GM18870 (cell line): ENCODE measurements around the gene MAG.

ENCODE experiments used
- ATAC-seq: cut with Tn5 transposase; IDR thresholded peaks from one replicate; pipeline ENCODE4 v1.9.1; 2021; ENCODE audit warnings: moderate library complexity; ENCODE audit not compliant: unreplicated experiment

MAG gene

GRCh38 chr19:35314031-35314430 lies 22.1 kb downstream of the MAG start:
- no peak for ATAC-seq

- ATAC-seq = no peak
Observed at GRCh38 chr19:35314858-35315470, 23.0 kb downstream of the MAG start.

- ATAC-seq = no peak
Observed at GRCh38 chr19:35315883-35316282, 23.9 kb downstream of the MAG start.

- no peak for ATAC-seq
Observed at GRCh38 chr19:35316560-35316959, 24.6 kb downstream of the MAG start.

GRCh38 chr19:35317464-35318043 lies 25.6 kb downstream of the MAG start:
- ATAC-seq = no peak

- ATAC-seq = no peak
Observed at GRCh38 chr19:35318679-35319448, 26.9 kb downstream of the MAG start.

GRCh38 chr19:35320065-35320713 lies 28.2 kb downstream of the MAG start:
- no peak for ATAC-seq

- ATAC-seq = no peak
Observed at GRCh38 chr19:35321291-35321690, 29.3 kb downstream of the MAG start.

GRCh38 chr19:35322014-35322413 lies 30.1 kb downstream of the MAG start:
- ATAC-seq = no peak

- no peak for ATAC-seq
Observed at GRCh38 chr19:35327642-35328041, 35.7 kb downstream of the MAG start.

GRCh38 chr19:35328851-35329285 lies 36.9 kb downstream of the MAG start, which contains the start of gene CD22:
Gene CD22, plus strand, starts transcription at chr19:35329187. Its CDS starts 2,854 bp downstream, at chr19:35332041.
- no peak for ATAC-seq

- ATAC-seq = no peak
Observed at GRCh38 chr19:35329323-35329722, 37.4 kb downstream of the MAG start.

- peak; percentile 39 for ATAC-seq
Observed at GRCh38 chr19:35330475-35330874, 38.5 kb downstream of the MAG start.

GRCh38 chr19:35331551-35332214 lies 39.7 kb downstream of the MAG start:
- no peak for ATAC-seq

- no peak for ATAC-seq
Observed at GRCh38 chr19:35332817-35333216, 40.9 kb downstream of the MAG start.

GRCh38 chr19:35334144-35334753 lies 42.3 kb downstream of the MAG start:
- no peak for ATAC-seq

GRCh38 chr19:35336166-35336955 lies 44.4 kb downstream of the MAG start:
- ATAC-seq = no peak

- no peak for ATAC-seq
Observed at GRCh38 chr19:35337097-35337983, 45.4 kb downstream of the MAG start.

GRCh38 chr19:35337984-35338296 lies 46.0 kb downstream of the MAG start:
- no peak for ATAC-seq
